K562 (cell line): ENCODE data around the gene CBFA2T2. TPM values are rescaled to one million over a fixed set of nuclear protein-coding genes. Genes with fewer than 3 reads are reported as not detected.

Experiments used
- EHMT2 ChIP-seq: fragments of 450-650 bp; IDR thresholded peaks from 2 replicates; pipeline ENCODE4 v1.6.1; 2018; ENCODE audit warnings: antibody characterized with exemption
- HMG20B ChIP-seq: fragments of 250-450 bp; sonication (Bioruptor Pico); IDR thresholded peaks from 2 replicates; pipeline ENCODE4 v1.5.0; 2021; ENCODE audit warnings: mild to moderate bottlenecking
- NKRF ChIP-seq: fragments of 450-650 bp; IDR thresholded peaks from 2 replicates; pipeline ENCODE4 v1.6.1; 2016; ENCODE audit warnings: borderline replicate concordance
- NR2C1 ChIP-seq, 2 experiments: fragments of 450-650 bp; IDR thresholded peaks; 2 replicates each; pipeline ENCODE4 v1.6.1; 2017; ENCODE audit warnings: mild to moderate bottlenecking in 2 of 2, antibody characterized with exemption in 1 of 2, inconsistent platforms in 1 of 2, missing compliant biosample characterization in 1 of 2, missing genetic modification characterization in 1 of 2
- SMARCC2 ChIP-seq: fragments of 450-650 bp; IDR thresholded peaks from 2 replicates; pipeline ENCODE4 v1.6.1; 2017; ENCODE audit warnings: antibody characterized with exemption, moderate library complexity, mild to moderate bottlenecking, low read depth
- TRIM24 ChIP-seq, 2 experiments: fragments of 450-650 bp; IDR thresholded peaks; 2 replicates each; pipeline ENCODE4 v1.6.1; 2016
- U2AF2 ChIP-seq: fragments of 200-400 bp; formaldehyde crosslinking; optimal IDR thresholded peaks from 2 replicates; pipeline ENCODE3; 2017; ENCODE audit warnings: low read depth, mild to moderate bottlenecking, low read length
- ZNF146 ChIP-seq: IDR thresholded peaks from one replicate; pipeline ENCODE4 v1.6.1; 2018; ENCODE audit warnings: missing compliant biosample characterization; ENCODE audit not compliant: unreplicated experiment
- ZNF239 ChIP-seq: fragments of 250-450 bp; sonication (Bioruptor Pico); IDR thresholded peaks from 2 replicates; pipeline ENCODE4 v1.4.0; 2020; ENCODE audit warnings: mild to moderate bottlenecking
- ZNF311 ChIP-seq: fragments of 250-450 bp; sonication (Bioruptor Pico); IDR thresholded peaks from 2 replicates; pipeline ENCODE4 v1.4.0; 2020; ENCODE audit warnings: mild to moderate bottlenecking, moderate library complexity
- polyA plus RNA-seq, 8 experiments: library from polyadenylated mRNA; depleted of rRNA in 4 of 8; stranded (reverse) in 5 of 8; unstranded in 3 of 8; fragments of >200 nt; fragmentation: Nextera tagmentation in 2 of 8; fragmentation: Illumina TruSeq in 1 of 8; extraction: Ambion mirVana in 2 of 8; extraction: Trizol in 1 of 8; gene quantifications; 2 replicates each; pipeline versions ENCODE4 v1.2.1 to v1.2.3, GENCODE V29; 2011 to 2014; ENCODE audit warnings: inconsistent platforms in 1 of 8, missing spikeins in 1 of 8
- total RNA-seq, 7 experiments: library from RNA; depleted of rRNA in 6 of 7; stranded (reverse); fragments of >200 nt in 6 of 7; fragmentation: Illumina TruSeq in 2 of 7; extraction: Trizol in 2 of 7; gene quantifications; 2 replicates each; pipeline versions ENCODE4 v1.2.1 to v1.2.3, GENCODE V29; 2011 to 2021; ENCODE audit warnings: low replicate concordance in 1 of 7
- TF ChIP-seq, protein P1 (sequence below): fragments of 250-450 bp; sonication (Bioruptor Pico); IDR thresholded peaks from 2 replicates; pipeline ENCODE4 v1.5.0; 2020; ENCODE audit warnings: mild to moderate bottlenecking
- TF ChIP-seq, protein P2 (sequence below), 2 experiments: IDR thresholded peaks; 2 replicates each; pipeline ENCODE4 v1.6.1; 2012; ENCODE audit warnings: improper control_type of control experiment in 2 of 2, low read depth in 2 of 2, low read length in 2 of 2, borderline replicate concordance in 1 of 2

CBFA2T2 gene
- total and polyA plus RNA-seq, 9 of the 15 experiments (the other 6 are each of a cell fraction or from before 2014, with no cell fraction given): 0.27 to 9.6 (median 5.8) TPM

DNA sequence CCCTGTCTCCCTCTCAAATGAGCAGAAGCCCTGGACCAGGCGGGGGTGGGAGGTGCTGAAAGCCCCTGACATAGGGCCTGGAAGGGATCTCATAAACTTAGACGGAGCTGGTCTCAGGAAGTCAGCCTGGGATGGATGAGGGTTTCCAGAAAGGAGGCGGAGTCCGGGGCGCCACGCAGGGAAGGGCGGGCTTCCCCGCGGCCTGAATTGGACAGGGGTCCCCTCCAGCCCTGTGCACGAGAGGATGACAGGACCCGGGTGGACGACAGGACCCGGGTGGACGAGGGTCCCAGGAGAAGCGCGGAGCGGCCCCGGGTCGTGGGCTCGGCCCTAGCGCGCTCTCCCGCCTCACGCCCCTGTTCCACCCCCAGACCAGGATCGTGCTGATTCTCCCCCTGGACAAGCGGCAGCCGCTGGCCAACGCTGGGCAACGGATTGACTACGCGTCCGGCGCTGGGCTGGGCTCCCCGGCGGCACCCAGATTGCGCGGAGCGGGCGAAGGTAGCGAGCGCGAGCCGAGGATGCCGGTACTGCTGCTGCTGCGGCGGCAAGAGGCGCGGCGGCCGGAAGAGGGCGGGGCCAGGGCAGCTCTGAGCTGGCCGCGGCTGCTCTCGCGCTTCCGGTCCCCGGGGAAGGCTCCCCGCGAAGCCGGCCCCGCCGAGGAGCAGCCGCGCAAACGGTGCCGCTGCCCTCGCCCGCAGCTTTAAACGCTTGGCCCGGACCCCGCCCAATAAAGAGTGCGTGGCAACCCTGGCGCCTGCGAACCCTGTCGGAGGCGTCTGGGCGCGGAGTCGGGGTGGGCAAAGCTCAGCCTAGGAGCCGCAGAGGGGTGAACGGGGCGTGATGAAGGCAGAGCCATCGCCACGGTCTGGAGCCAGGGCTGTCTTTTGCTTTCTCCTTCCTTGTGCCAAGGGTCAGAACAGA lies 173.5 kb downstream of the CBFA2T2 start (continued):
- TF ChIP-seq ZNF239 (CRISPR knock-in tag) (no peak), ZNF311 (CRISPR knock-in tag) (no peak), NR2C1 (IDR thresholded peaks at IDR 0.05) (no peak), NR2C1 (tag; IDR thresholded peaks at IDR 0.05) (no peak), NKRF (peak; percentile 51; the same call in 1 of the 2 replicates), U2AF2 (no peak), TRIM24 (IDR thresholded peaks at IDR 0.05) (peak in 1 of 2 experiments; percentile 76; a peak in 2 of 4 replicates), ZNF146 (CRISPR knock-in tag) (no peak), SMARCC2 (no peak), HMG20B (CRISPR knock-in tag) (no peak), EHMT2 (no peak)
- TF ChIP-seq, protein P1, sequence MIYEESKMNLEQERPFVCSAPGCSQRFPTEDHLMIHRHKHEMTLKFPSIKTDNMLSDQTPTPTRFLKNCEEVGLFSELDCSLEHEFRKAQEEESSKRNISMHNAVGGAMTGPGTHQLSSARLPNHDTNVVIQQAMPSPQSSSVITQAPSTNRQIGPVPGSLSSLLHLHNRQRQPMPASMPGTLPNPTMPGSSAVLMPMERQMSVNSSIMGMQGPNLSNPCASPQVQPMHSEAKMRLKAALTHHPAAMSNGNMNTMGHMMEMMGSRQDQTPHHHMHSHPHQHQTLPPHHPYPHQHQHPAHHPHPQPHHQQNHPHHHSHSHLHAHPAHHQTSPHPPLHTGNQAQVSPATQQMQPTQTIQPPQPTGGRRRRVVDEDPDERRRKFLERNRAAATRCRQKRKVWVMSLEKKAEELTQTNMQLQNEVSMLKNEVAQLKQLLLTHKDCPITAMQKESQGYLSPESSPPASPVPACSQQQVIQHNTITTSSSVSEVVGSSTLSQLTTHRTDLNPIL (CRISPR knock-in tag): no peak
- TF ChIP-seq, protein P2, sequence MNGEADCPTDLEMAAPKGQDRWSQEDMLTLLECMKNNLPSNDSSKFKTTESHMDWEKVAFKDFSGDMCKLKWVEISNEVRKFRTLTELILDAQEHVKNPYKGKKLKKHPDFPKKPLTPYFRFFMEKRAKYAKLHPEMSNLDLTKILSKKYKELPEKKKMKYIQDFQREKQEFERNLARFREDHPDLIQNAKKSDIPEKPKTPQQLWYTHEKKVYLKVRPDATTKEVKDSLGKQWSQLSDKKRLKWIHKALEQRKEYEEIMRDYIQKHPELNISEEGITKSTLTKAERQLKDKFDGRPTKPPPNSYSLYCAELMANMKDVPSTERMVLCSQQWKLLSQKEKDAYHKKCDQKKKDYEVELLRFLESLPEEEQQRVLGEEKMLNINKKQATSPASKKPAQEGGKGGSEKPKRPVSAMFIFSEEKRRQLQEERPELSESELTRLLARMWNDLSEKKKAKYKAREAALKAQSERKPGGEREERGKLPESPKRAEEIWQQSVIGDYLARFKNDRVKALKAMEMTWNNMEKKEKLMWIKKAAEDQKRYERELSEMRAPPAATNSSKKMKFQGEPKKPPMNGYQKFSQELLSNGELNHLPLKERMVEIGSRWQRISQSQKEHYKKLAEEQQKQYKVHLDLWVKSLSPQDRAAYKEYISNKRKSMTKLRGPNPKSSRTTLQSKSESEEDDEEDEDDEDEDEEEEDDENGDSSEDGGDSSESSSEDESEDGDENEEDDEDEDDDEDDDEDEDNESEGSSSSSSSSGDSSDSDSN (IDR thresholded peaks at IDR 0.05; ENCODE audit: borderline replicate concordance in 1 of 2, low read depth in 2 of 2, low read length in 2 of 2): peak; percentile 79 to 87
